ENCODE data around the gene CCDC92.

DNA sequence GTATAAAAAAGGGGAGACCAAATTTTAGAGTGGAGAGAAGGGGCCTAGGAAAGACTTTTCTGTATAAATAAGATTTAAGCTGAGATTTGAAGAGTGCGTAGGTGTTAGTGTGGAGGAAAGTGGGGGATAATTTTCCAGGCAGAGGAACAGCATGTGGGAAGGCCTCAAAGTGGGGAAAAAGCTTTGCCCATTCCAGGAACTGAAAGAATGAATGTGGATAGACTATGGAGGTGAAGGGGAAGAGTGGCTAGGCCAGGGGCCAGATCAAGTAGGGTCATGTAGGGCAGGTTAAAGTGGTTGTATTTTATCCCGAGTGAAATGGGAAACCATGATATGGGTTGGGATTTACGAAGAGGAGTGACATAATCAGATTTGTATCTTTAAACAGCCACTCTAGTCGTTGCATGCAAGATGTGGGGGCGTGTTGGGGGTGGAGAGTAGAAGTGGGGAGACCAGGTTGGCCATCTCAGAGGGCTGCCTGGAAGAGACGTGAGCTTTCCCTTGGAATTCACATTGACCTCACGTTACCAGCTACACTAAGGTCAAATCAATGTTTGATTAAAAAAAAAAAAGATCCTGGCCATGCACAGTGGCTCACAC is 3.7 kb upstream of the CCDC92 start:
- TF ChIP-seq, protein P1, sequence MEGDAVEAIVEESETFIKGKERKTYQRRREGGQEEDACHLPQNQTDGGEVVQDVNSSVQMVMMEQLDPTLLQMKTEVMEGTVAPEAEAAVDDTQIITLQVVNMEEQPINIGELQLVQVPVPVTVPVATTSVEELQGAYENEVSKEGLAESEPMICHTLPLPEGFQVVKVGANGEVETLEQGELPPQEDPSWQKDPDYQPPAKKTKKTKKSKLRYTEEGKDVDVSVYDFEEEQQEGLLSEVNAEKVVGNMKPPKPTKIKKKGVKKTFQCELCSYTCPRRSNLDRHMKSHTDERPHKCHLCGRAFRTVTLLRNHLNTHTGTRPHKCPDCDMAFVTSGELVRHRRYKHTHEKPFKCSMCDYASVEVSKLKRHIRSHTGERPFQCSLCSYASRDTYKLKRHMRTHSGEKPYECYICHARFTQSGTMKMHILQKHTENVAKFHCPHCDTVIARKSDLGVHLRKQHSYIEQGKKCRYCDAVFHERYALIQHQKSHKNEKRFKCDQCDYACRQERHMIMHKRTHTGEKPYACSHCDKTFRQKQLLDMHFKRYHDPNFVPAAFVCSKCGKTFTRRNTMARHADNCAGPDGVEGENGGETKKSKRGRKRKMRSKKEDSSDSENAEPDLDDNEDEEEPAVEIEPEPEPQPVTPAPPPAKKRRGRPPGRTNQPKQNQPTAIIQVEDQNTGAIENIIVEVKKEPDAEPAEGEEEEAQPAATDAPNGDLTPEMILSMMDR (IDR thresholded peaks at IDR 0.05): no peak
- TF ChIP-seq POLR2AphosphoS5 (IDR thresholded peaks at IDR 0.05; ENCODE audit: low read depth, low read length) (no peak), GATA2 (CRISPR knock-in tag; IDR thresholded peaks at IDR 0.05) (no peak), SMC3 (IDR thresholded peaks at IDR 0.05; ENCODE audit: low read depth, low read length) (no peak), FOSL2 (IDR thresholded peaks at IDR 0.05; ENCODE audit: borderline replicate concordance, low read depth) (no peak), FOXM1 (IDR thresholded peaks at IDR 0.05; ENCODE audit: low read depth) (no peak)
- TF ChIP-seq, protein P2, sequence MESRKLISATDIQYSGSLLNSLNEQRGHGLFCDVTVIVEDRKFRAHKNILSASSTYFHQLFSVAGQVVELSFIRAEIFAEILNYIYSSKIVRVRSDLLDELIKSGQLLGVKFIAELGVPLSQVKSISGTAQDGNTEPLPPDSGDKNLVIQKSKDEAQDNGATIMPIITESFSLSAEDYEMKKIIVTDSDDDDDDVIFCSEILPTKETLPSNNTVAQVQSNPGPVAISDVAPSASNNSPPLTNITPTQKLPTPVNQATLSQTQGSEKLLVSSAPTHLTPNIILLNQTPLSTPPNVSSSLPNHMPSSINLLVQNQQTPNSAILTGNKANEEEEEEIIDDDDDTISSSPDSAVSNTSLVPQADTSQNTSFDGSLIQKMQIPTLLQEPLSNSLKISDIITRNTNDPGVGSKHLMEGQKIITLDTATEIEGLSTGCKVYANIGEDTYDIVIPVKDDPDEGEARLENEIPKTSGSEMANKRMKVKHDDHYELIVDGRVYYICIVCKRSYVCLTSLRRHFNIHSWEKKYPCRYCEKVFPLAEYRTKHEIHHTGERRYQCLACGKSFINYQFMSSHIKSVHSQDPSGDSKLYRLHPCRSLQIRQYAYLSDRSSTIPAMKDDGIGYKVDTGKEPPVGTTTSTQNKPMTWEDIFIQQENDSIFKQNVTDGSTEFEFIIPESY (IDR thresholded peaks at IDR 0.05; ENCODE audit: borderline replicate concordance, low read depth): no peak

Measured in SK-N-SH (cell line).